Mononuclear cell (primary cell): Measurements from ENCODE around the gene FOLR3. TPM values are rescaled to one million over a fixed set of nuclear protein-coding genes. Genes with fewer than 3 reads are reported as not detected.

ENCODE experiments used
- H3K27me3 ChIP-seq: 2 replicates; pipeline ENCODE4 v1.6.0; 2011; ENCODE audit warnings: low read length, control low read depth; ENCODE audit not compliant: insufficient read depth
- H3K4me1 ChIP-seq: 2 replicates; pipeline ENCODE4 v1.5.1; 2011; ENCODE audit warnings: mild to moderate bottlenecking, low read length, control low read depth; ENCODE audit not compliant: insufficient read depth
- H3K4me3 ChIP-seq: 2 replicates; pipeline ENCODE4 v1.5.1; 2011; ENCODE audit warnings: mild to moderate bottlenecking, low read length, moderate library complexity
- H3K9me3 ChIP-seq: 2 replicates; pipeline ENCODE4 v1.5.1; 2011; ENCODE audit warnings: low read depth, mild to moderate bottlenecking, control low read depth, low read length
- total RNA-seq: library from RNA; depleted of rRNA; stranded (reverse); fragments of >200 nt; gene quantifications from one replicate; pipeline ENCODE4 v1.2.3, GENCODE V29; 2012

Gene FOLR3
- total RNA-seq, 1 donor: 1.3 TPM

DNA sequence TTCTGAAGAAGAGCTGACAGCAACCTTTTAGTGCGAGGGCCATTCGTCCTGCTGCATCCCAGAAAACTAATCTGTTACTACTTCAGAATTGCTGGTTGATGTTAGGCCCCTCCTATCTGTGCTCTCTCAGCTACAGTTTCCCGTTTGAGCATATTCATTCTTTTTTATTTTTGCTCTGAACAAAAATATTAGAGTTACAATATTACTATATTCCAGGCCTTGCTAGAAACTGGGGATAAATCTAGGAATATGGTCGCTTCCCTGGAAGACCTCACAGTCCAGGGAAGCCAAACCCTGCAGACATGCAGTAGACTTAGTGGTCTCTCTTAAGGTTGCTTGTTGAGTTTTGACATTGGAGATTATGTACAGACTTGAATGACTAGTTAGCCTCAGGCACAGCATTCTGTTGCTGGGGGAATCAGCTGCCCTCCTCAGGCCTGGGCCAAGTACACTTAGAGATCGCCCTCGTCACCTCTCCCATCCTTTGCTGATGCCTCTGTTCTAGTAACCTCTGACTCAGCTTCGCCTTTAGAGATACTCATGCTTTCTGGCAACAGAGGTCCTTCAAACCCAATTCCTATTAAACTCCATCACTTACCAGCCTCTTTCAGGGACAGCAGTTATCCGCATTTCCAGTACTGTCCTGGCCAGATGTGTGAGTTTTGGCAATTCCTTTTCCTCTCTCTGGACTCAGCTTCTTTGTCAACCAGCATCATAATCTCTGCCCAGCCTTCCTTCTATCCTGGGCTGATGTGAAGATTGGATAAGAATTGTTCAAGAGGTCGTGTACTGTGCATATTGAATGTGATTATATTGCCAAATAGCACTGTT, 22.3 kb upstream of the FOLR3 start:
- no peaks in the 10 kb centered on the region for H3K9me3 ChIP-seq
- H3K4me1 ChIP-seq: peaks cover 30% of the 10 kb centered on the region
- H3K4me3 ChIP-seq: peak overlapping the region; percentile 61
- no peaks in the 10 kb centered on the region for H3K27me3 ChIP-seq

DNA sequence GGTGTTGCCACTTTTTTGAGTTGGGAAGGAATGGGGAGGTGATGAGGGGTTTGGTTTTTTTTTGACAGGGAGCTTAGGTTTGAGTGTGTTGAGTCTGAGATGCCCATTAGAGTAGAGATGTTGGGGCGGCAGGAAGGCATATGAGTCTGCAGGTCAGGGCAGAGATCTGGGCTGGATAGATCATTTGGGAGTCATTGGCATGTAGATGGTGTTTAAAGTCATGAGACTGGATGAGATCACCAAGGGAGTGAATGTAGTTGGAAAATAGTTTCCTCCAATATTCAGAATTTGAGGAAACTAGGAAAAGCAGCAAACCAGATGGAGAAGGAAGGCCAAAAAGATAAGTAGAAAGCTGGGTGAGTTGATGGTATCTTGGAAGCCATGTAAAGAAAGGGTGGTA, 21.0 kb upstream of the FOLR3 start:
- H3K4me1 ChIP-seq: peaks cover 41% of the 10 kb centered on the region
- H3K9me3 ChIP-seq: no peaks in the 10 kb centered on the region
- no peaks in the 10 kb centered on the region for H3K27me3 ChIP-seq
- no peak overlapping the region for H3K4me3 ChIP-seq

DNA sequence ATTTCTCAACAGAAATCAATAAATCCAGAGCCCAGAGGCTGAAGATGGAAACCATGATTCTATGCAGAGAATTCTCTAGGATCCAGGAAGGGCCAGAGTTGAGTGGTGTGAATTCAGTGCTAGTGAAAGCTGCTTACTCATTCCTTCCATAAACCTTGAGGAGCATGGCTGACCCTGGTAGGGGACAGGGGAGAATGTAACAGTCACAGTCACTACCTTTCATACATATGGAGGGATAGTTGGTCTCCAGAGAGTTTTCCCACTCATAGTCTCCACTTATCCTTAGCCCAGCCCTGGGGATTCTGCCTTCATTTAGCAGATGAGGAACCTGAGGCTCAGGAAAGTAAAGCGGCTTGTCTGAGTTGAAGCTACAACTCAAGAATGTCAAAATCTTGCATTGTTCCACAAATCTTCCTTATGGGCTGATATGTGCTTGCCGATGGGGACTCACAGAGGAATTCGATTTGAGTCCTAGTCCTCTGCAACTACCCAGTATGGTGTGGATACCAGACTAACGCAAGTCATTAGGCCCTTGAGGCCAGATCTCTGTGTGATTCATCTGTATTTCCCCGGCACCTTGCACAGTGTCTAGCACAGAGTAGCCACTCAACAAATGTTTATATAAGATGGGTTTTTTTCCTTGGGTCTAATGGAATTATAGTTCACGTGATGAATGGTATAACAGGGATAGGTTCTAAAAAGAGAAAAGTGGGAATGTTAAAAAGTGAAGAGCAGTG, 19.3 kb upstream of the FOLR3 start:
- Histone ChIP-seq H3K27me3 (no peaks in the 10 kb centered on the region), H3K4me3 (no peak overlapping the region), H3K9me3 (no peaks in the 10 kb centered on the region), H3K4me1 (peaks cover 41% of the 10 kb centered on the region)

DNA sequence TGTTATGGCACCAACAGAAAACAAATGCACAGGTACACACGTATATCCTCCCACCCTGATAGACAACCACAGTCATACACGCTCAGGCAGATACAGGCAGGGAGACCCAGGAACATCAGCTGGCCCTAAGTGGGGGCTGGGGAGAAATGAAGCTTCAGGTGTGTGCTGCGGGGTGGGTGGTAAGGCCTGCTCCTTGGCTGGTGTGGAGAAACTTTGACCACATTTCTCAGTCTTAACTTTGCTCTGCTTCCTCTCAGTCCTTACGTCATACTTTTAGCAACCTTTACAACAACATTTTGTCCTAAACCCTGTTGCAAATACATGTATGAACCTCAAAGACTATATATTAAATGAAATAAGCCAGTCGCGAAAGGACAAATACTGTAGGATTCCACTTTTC, 16.3 kb upstream of the FOLR3 start:
- Histone ChIP-seq H3K27me3 (no peaks in the 10 kb centered on the region), H3K4me3 (no peak overlapping the region), H3K4me1 (peaks cover 26% of the 10 kb centered on the region), H3K9me3 (no peaks in the 10 kb centered on the region)

DNA sequence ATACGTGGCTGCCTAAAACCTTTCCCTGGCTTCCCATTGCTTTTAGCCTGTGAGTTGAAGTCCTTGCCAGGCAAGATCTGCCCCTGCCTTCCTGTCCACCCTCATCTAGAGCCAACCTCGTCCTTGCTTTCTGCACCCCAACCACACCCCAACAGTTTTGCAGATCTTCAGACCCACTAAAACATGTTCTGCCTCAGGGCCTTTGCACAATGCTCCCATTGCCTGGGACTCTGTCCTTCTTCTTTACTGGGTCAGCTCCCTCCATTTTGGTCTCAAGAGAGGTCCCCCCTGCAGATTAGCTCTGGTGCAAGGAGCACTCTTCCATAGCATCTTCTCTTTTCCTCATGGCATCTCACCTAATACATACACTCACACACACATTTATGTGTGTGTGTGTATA, 14.6 kb upstream of the FOLR3 start:
- H3K4me3 ChIP-seq: no peak overlapping the region
- H3K4me1 ChIP-seq: peaks cover 32% of the 10 kb centered on the region
- no peaks in the 10 kb centered on the region for H3K27me3 ChIP-seq

DNA sequence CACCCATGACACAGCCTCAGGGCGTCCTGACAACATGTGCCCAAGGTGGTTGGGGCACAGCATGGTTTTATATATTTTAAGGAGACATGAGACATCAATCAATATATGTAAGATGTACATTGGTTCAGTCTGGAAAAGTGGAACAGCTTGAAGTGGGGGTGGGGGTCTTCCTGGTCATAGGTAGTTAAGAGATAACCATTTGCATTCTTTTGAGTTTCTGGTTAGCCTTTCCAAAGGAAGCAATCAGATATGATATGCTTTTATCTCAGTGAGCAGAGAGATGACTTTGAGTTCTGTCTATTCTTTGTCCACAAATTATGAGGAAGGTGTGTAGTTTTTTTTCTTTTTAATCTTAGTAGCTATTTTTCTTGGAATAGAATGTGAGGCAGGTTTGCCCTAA, 12.9 kb upstream of the FOLR3 start:
- Histone ChIP-seq H3K27me3 (no peaks in the 10 kb centered on the region), H3K4me3 (no peak overlapping the region), H3K9me3 (no peaks in the 10 kb centered on the region), H3K4me1 (peaks cover 24% of the 10 kb centered on the region)

More for the DNA sequence above, 14.6 kb upstream of the FOLR3 start:
- H3K9me3 ChIP-seq: no peaks in the 10 kb centered on the region

DNA sequence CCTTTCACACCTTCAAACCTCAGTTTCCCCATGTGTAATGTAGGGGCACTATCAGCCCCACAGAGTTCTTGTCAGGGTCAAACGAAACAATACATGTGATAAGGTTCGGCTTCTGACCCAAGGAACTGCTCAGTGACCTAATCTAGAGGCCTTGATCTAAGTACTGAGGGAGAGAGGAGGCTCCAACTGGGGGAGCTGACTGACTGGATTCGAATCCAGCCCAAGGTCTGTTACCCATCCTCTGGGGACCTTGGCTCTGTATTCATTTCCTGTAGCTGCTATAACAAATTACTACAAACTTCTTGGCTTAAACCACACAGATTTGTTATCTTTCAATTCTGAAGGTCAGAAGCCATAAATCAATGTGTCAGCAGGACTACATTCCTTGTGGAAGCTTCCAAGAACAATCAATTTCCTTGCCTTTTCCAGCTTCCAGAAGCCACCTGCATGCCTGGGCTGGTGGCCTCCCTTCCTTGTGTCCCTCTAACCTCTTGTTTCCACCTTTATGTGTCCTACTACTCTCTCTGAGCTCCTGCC, 12.3 kb upstream of the FOLR3 start:
- Histone ChIP-seq H3K27me3 (no peaks in the 10 kb centered on the region), H3K4me3 (no peak overlapping the region), H3K9me3 (no peaks in the 10 kb centered on the region), H3K4me1 (peaks cover 24% of the 10 kb centered on the region)

DNA sequence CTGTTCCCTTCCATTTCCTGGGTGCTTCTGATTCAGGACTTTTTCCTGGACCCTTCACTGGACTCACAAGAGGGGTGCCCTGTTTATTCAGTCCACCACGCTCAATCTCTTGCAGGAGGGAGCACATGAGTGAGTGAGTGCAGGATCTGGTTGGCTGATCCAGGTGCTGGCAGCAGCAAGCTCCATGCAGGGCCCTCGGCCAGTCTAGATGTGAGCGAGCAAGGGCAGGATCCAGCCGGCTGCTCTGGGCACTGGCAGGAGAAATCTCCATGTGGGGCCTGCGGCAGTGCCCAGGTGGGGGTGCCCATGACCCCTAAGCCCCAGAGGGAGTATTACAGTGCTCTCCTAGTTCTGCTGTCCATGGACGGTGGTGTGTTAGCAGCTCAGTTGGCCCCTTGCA, 11.5 kb upstream of the FOLR3 start:
- Histone ChIP-seq H3K4me1 (peaks cover 18% of the 10 kb centered on the region), H3K4me3 (no peak overlapping the region), H3K27me3 (no peaks in the 10 kb centered on the region), H3K9me3 (no peaks in the 10 kb centered on the region)

DNA sequence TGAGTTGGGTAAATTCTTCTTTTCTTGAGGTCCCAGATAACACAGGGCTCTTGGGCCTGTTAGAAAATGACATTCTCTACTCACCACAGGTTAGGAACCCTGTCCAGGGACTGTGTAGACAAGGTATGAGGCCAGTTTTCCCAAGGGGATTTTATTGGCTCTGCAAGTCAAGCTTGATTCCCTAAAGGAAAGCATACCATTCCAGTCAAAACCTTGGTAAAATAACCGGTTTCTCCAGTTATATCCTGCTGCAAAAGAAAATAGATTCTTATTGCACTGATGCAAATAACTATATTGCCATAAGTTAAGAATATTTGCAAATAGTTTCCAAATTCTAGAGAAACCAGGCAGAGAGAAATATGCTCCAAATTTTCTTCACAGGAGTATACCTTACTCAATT, 9.6 kb upstream of the FOLR3 start:
- Histone ChIP-seq H3K9me3 (no peaks in the 10 kb centered on the region), H3K4me3 (no peak overlapping the region), H3K27me3 (no peaks in the 10 kb centered on the region), H3K4me1 (peaks cover 16% of the 10 kb centered on the region)

DNA sequence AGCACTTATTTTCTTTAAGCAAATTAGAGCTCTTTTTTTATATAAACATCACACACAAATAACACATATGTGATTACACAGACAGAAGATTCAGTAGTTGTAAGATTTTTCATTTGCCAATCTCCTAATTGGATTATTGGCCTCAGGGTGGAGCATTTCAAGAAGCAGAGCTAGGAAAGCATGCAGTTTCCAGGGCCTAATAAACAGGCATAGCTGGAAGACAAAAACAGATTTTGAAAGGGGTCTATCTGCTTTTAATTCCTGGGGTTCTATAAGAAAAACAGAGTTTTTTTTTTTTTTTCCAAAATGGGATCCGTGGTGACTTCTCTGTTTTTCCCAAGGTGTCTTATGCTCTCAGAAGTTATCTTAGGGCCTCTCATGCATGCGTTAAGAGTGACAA, 7.6 kb upstream of the FOLR3 start:
- Histone ChIP-seq H3K4me1 (peaks cover 32% of the 10 kb centered on the region), H3K27me3 (no peaks in the 10 kb centered on the region), H3K4me3 (no peak overlapping the region), H3K9me3 (no peaks in the 10 kb centered on the region)

DNA sequence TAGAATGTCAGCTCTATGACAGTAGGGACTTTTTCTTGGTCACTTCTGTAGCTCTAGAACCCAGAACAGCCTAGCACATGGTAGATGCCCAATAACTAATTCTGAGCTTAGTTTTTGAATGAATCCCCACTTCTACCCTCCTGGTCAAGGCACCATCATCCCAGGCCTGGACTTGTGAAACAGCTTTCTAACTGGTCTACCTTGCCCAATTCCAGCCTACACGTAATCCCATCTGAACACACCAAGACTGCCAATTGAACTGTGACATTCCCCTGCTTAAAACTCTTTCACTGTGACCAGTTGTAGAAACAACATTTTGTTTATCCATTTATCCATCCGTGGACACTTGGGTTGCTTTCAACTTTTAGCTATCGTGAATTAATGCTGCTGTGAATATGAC, 6.1 kb upstream of the FOLR3 start:
- no peak overlapping the region for H3K4me3 ChIP-seq
- peaks cover 39% of the 10 kb centered on the region for H3K4me1 ChIP-seq
- H3K9me3 ChIP-seq: no peaks in the 10 kb centered on the region
- H3K27me3 ChIP-seq: no peaks in the 10 kb centered on the region

DNA sequence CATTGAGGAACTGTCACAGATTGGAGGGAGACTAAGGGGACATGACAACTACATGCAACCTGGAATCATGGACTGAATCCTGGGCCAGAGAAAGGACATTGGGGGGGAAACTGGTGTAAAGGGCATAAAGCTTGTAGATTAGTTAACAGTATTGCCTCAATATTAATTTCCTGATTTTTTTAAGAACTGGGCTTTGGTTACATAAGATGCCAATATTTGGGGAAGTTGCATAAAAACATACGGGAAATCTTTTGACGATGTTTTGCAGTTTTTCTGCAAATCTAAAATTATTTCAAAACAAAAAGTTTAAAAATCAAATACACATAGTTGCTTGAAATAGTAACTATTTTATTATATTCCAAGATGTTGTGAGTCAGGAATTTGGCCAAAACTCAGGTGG, 2.9 kb upstream of the FOLR3 start:
- H3K4me1 ChIP-seq: peaks cover 62% of the 10 kb centered on the region

DNA sequence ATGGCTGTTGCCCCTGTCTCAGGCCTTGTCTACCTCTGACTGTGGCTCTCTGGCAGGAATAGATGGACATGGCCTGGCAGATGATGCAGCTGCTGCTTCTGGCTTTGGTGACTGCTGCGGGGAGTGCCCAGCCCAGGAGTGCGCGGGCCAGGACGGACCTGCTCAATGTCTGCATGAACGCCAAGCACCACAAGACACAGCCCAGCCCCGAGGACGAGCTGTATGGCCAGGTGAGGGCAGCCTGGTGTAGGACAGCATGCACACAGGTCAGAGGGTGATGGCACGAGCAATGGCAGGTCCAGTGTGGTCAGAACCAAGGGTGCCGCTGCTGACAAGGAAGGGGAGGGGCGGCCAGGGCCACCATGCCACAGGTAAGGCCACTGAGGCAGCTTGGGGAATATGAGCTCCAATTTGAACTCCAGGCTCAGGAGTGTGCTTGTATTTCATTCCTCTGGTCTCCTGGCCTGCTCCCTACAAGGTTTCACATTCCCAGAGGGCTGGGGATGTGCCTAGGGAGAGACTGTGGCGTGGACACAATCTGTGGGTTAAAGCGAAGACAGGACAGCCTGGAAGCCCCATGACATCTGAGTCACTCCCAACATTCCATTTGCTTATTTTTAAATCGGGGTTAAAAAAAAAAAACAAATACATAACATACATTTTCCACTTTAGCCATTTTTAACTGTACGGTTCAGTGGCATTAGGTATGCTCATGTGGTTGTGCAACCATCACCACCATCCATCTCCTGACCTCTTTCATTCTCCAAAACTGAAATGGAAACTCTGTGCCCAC, 562 bp downstream of the FOLR3 start:
- Histone ChIP-seq H3K9me3 (no peaks in the 10 kb centered on the region), H3K4me1 (peaks cover 90% of the 10 kb centered on the region), H3K27me3 (no peaks in the 10 kb centered on the region), H3K4me3 (peak overlapping the region; percentile 37)

More for the DNA sequence above, 2.9 kb upstream of the FOLR3 start:
- no peak overlapping the region for H3K4me3 ChIP-seq
- H3K9me3 ChIP-seq: no peaks in the 10 kb centered on the region
- no peaks in the 10 kb centered on the region for H3K27me3 ChIP-seq

DNA sequence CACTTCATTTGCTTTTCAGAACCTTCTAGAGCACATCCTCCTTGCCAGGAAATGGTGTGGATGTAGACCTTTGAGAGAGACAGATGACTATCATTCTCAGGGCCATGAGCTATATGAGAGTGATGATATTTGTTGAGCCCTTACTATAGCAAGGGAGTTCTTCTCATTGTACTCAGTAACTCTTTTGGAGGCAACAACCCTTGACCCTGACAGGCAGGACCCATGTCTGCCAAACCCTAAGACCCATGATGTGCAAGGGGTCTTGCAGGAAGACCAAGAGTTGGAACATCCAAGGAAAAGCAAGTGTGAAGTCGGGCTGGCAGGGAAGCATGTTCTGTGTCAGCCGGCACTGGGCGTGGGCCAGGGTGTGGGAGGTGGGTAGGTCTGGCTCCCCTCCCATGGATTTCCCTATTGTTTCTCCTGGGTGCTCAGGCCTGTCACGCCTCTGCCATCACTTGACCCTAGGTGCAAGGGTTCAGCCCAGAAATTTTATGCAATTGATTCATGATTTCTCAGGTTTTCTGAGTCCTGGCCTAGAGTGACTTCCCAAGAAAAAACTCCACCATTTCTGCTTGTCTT, 1.2 kb downstream of the FOLR3 start:
- Histone ChIP-seq H3K4me3 (peak overlapping the region; percentile 37), H3K4me1 (peaks cover 91% of the 10 kb centered on the region)

More for the DNA sequence above, 1.2 kb downstream of the FOLR3 start:
- H3K27me3 ChIP-seq: no peaks in the 10 kb centered on the region
- H3K9me3 ChIP-seq: no peaks in the 10 kb centered on the region
